SK-N-SH treated with all-trans-retinoic acid at 6 μM for 48 hours (cell line): ENCODE measurements around the gene SVOPL.

ENCODE experiments used
- CREB5 ChIP-seq: fragments of 250-450 bp; sonication (Bioruptor Pico); IDR thresholded peaks from 2 replicates; pipeline ENCODE4 v1.5.1; 2020; ENCODE audit warnings: low read depth, mild to moderate bottlenecking, moderate library complexity
- PPARA ChIP-seq: fragments of 250-450 bp; sonication (Bioruptor Pico); IDR thresholded peaks from 2 replicates; pipeline ENCODE4 v1.5.0; 2020; ENCODE audit warnings: mild to moderate bottlenecking, borderline replicate concordance
- SNAI2 ChIP-seq: fragments of 250-450 bp; sonication (Bioruptor Pico); IDR thresholded peaks from 2 replicates; pipeline ENCODE4 v1.5.0; 2020; ENCODE audit warnings: mild to moderate bottlenecking, moderate library complexity
- TCF4 ChIP-seq: fragments of 250-450 bp; sonication (Bioruptor Pico); IDR thresholded peaks from 2 replicates; pipeline ENCODE4 v1.8.0; 2021; ENCODE audit warnings: mild to moderate bottlenecking, moderate library complexity, borderline replicate concordance
- ZFP3 ChIP-seq: fragments of 250-450 bp; sonication (Bioruptor Pico); IDR thresholded peaks from 2 replicates; pipeline ENCODE4 v1.5.0; 2020; ENCODE audit warnings: mild to moderate bottlenecking, moderate library complexity
- TF ChIP-seq, protein P1 (sequence below): fragments of 250-450 bp; sonication (Bioruptor Pico); IDR thresholded peaks from 2 replicates; pipeline ENCODE4 v1.8.0; 2020; ENCODE audit warnings: mild to moderate bottlenecking, moderate library complexity, borderline replicate concordance
- TF ChIP-seq, protein P2 (sequence below): fragments of 250-450 bp; sonication (Bioruptor Pico); IDR thresholded peaks from 2 replicates; pipeline ENCODE4 v1.5.1; 2021; ENCODE audit warnings: mild to moderate bottlenecking, moderate library complexity

DNA sequence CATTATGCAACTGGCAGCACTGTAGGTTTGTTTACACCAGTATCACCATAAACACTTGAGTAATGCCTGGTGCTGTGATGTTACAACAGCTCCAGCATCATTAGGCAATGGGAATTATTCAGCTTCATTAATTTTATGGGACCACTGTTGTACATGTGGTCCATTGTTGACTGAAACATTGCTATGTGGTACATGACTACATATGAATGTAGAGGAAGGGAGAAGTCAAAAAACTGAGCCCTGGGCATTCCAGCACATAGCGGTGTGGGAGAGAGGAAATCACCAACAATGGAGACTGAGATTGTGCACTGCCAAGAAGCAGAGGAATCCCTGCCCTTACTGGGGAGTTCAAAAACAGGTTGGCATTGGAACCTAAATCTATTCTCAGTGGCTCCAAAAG lies 152.1 kb downstream of the SVOPL start:
- TF ChIP-seq, protein P1, sequence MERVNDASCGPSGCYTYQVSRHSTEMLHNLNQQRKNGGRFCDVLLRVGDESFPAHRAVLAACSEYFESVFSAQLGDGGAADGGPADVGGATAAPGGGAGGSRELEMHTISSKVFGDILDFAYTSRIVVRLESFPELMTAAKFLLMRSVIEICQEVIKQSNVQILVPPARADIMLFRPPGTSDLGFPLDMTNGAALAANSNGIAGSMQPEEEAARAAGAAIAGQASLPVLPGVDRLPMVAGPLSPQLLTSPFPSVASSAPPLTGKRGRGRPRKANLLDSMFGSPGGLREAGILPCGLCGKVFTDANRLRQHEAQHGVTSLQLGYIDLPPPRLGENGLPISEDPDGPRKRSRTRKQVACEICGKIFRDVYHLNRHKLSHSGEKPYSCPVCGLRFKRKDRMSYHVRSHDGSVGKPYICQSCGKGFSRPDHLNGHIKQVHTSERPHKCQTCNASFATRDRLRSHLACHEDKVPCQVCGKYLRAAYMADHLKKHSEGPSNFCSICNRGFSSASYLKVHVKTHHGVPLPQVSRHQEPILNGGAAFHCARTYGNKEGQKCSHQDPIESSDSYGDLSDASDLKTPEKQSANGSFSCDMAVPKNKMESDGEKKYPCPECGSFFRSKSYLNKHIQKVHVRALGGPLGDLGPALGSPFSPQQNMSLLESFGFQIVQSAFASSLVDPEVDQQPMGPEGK (CRISPR knock-in tag), result no peak
- no peak for TF ChIP-seq CREB5 (CRISPR knock-in tag)
- no peak for TF ChIP-seq ZFP3
- TF ChIP-seq SNAI2 (CRISPR knock-in tag), result no peak
- TF ChIP-seq TCF4 (CRISPR knock-in tag), result no peak
- TF ChIP-seq, protein P2, sequence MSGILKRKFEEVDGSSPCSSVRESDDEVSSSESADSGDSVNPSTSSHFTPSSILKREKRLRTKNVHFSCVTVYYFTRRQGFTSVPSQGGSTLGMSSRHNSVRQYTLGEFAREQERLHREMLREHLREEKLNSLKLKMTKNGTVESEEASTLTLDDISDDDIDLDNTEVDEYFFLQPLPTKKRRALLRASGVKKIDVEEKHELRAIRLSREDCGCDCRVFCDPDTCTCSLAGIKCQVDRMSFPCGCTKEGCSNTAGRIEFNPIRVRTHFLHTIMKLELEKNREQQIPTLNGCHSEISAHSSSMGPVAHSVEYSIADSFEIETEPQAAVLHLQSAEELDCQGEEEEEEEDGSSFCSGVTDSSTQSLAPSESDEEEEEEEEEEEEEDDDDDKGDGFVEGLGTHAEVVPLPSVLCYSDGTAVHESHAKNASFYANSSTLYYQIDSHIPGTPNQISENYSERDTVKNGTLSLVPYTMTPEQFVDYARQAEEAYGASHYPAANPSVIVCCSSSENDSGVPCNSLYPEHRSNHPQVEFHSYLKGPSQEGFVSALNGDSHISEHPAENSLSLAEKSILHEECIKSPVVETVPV (CRISPR knock-in tag), result no peak
- TF ChIP-seq PPARA (CRISPR knock-in tag), result no peak
